K562 (cell line): ENCODE results near the gene WFIKKN2. TPM values are rescaled to one million over a fixed set of nuclear protein-coding genes. Genes with fewer than 3 reads are reported as not detected.

Experiments used
- ATF3 ChIP-seq, 2 experiments: fragments of 450-650 bp in 1 of 2; sonication (generic) in 1 of 2; formaldehyde crosslinking in 1 of 2; IDR thresholded peaks in 1 of 2; conservative IDR thresholded peaks in 1 of 2; 2 replicates each; pipeline versions ENCODE4 v1.6.1 to v1.8.1; 2016 to 2023; ENCODE audit warnings: mild to moderate bottlenecking in 2 of 2, moderate library complexity in 2 of 2, inconsistent platforms in 1 of 2, missing genetic modification reagents in 1 of 2
- BACH1 ChIP-seq: fragments of 200-800 bp; sonication (Bioruptor generic); IDR thresholded peaks from 2 replicates; pipeline ENCODE4 v1.6.1; 2016; ENCODE audit warnings: missing genetic modification characterization, missing compliant biosample characterization
- CTBP1 ChIP-seq: fragments of 450-650 bp; IDR thresholded peaks from 2 replicates; pipeline ENCODE4 v1.6.1; 2016; ENCODE audit warnings: borderline replicate concordance
- FOS ChIP-seq: IDR thresholded peaks from 3 replicates; pipeline ENCODE4 v1.6.1; 2011; ENCODE audit not compliant: insufficient read length; ENCODE audit errors: extremely low read depth
- GATAD2B ChIP-seq: fragments of 450-650 bp; IDR thresholded peaks from 2 replicates; pipeline ENCODE4 v1.6.1; 2017; ENCODE audit warnings: mild to moderate bottlenecking, borderline replicate concordance
- HDAC8 ChIP-seq: fragments of 450-650 bp; IDR thresholded peaks from 2 replicates; pipeline ENCODE4 v1.6.1; 2016; ENCODE audit warnings: mild to moderate bottlenecking, missing genetic modification characterization, moderate library complexity, missing compliant biosample characterization
- HMG20A ChIP-seq: fragments of 450-650 bp; formaldehyde crosslinking; conservative IDR thresholded peaks from 2 replicates; pipeline ENCODE4 v1.4.0; 2020; ENCODE audit warnings: mild to moderate bottlenecking, mixed read lengths
- ID3 ChIP-seq, 2 experiments: fragments of 250-450 bp in 1 of 2; fragments of 450-650 bp in 1 of 2; sonication (Bioruptor Pico) in 1 of 2; IDR thresholded peaks; 2 replicates each; pipeline versions ENCODE4 v1.6.1 to v1.8.0; 2016 to 2021; ENCODE audit warnings: mild to moderate bottlenecking in 2 of 2, moderate library complexity in 2 of 2, missing compliant biosample characterization in 1 of 2, missing genetic modification characterization in 1 of 2
- NR2C2 ChIP-seq, 2 experiments: fragments of 200-800 bp in 1 of 2; sonication (Bioruptor generic) in 1 of 2; sonication (generic) in 1 of 2; formaldehyde crosslinking in 1 of 2; IDR thresholded peaks; 2 replicates each; pipeline versions ENCODE4 v1.6.1 to v1.8.0; 2016 to 2022; ENCODE audit warnings: mild to moderate bottlenecking in 1 of 2, missing compliant biosample characterization in 1 of 2, missing genetic modification characterization in 1 of 2, missing genetic modification reagents in 1 of 2
- RBFOX2 ChIP-seq: fragments of 200-400 bp; formaldehyde crosslinking; IDR thresholded peaks from 2 replicates; pipeline ENCODE4 v1.6.1; 2017; ENCODE audit warnings: low read depth, mild to moderate bottlenecking, low read length, moderate library complexity
- TAF9B ChIP-seq: fragments of 450-650 bp; IDR thresholded peaks from 2 replicates; pipeline ENCODE4 v1.6.1; 2018; ENCODE audit warnings: mild to moderate bottlenecking; ENCODE audit not compliant: partially characterized antibody
- THAP7 ChIP-seq: fragments of 250-450 bp; sonication (Bioruptor Pico); IDR thresholded peaks from 2 replicates; pipeline ENCODE4 v1.5.0; 2021
- ZBTB49 ChIP-seq: sonication (generic); formaldehyde crosslinking; IDR thresholded peaks from 2 replicates; pipeline ENCODE4 v1.8.0; 2022; ENCODE audit warnings: missing genetic modification reagents, mild to moderate bottlenecking, borderline replicate concordance
- ZBTB7A ChIP-seq: IDR thresholded peaks from 2 replicates; pipeline ENCODE4 v1.6.1; 2011; ENCODE audit warnings: low read depth, mild to moderate bottlenecking, low read length, moderate library complexity, borderline replicate concordance; ENCODE audit not compliant: control insufficient read depth
- ZNF408 ChIP-seq: fragments of 250-450 bp; sonication (Bioruptor Pico); IDR thresholded peaks from 2 replicates; pipeline ENCODE4 v1.4.0; 2020; ENCODE audit warnings: low read depth, mild to moderate bottlenecking, moderate library complexity
- ZNF41 ChIP-seq: fragments of 250-450 bp; sonication (Bioruptor Pico); conservative IDR thresholded peaks from 2 replicates; pipeline ENCODE4 v1.4.0; 2020; ENCODE audit warnings: mild to moderate bottlenecking
- ZNF551 ChIP-seq: fragments of 250-450 bp; sonication (Bioruptor Pico); IDR thresholded peaks from 2 replicates; pipeline ENCODE4 v1.5.0; 2021; ENCODE audit warnings: mild to moderate bottlenecking, moderate library complexity
- ZNF561 ChIP-seq: fragments of 450-650 bp; formaldehyde crosslinking; conservative IDR thresholded peaks from 2 replicates; pipeline ENCODE4 v1.4.0; 2020; ENCODE audit warnings: mild to moderate bottlenecking, moderate library complexity
- ZNF584 ChIP-seq: fragments of 200-800 bp; sonication (Bioruptor generic); IDR thresholded peaks from 2 replicates; pipeline ENCODE4 v1.6.1; 2016; ENCODE audit warnings: low read depth, mild to moderate bottlenecking, missing genetic modification characterization, missing compliant biosample characterization
- ZNF695 ChIP-seq: fragments of 450-650 bp; formaldehyde crosslinking; IDR thresholded peaks from 2 replicates; pipeline ENCODE4 v1.4.0; 2020; ENCODE audit warnings: mild to moderate bottlenecking, moderate library complexity
- ZNF778 ChIP-seq: fragments of 450-650 bp; formaldehyde crosslinking; IDR thresholded peaks from 2 replicates; pipeline ENCODE4 v1.4.0; 2020; ENCODE audit warnings: mild to moderate bottlenecking, moderate library complexity
- polyA plus RNA-seq, 8 experiments: library from polyadenylated mRNA; depleted of rRNA in 4 of 8; stranded (reverse) in 5 of 8; unstranded in 3 of 8; fragments of >200 nt; fragmentation: Nextera tagmentation in 2 of 8; fragmentation: Illumina TruSeq in 1 of 8; extraction: Ambion mirVana in 2 of 8; extraction: Trizol in 1 of 8; gene quantifications; 2 replicates each; pipeline versions ENCODE4 v1.2.1 to v1.2.3, GENCODE V29; 2011 to 2014; ENCODE audit warnings: inconsistent platforms in 1 of 8, missing spikeins in 1 of 8
- total RNA-seq, 7 experiments: library from RNA; depleted of rRNA in 6 of 7; stranded (reverse); fragments of >200 nt in 6 of 7; fragmentation: Illumina TruSeq in 2 of 7; extraction: Trizol in 2 of 7; gene quantifications; 2 replicates each; pipeline versions ENCODE4 v1.2.1 to v1.2.3, GENCODE V29; 2011 to 2021; ENCODE audit warnings: low replicate concordance in 1 of 7

WFIKKN2 gene
- total and polyA plus RNA-seq, 9 of the 15 experiments (the other 6 are each of a cell fraction or from before 2014, with no cell fraction given) = 0.07 TPM; not detected in 8

DNA sequence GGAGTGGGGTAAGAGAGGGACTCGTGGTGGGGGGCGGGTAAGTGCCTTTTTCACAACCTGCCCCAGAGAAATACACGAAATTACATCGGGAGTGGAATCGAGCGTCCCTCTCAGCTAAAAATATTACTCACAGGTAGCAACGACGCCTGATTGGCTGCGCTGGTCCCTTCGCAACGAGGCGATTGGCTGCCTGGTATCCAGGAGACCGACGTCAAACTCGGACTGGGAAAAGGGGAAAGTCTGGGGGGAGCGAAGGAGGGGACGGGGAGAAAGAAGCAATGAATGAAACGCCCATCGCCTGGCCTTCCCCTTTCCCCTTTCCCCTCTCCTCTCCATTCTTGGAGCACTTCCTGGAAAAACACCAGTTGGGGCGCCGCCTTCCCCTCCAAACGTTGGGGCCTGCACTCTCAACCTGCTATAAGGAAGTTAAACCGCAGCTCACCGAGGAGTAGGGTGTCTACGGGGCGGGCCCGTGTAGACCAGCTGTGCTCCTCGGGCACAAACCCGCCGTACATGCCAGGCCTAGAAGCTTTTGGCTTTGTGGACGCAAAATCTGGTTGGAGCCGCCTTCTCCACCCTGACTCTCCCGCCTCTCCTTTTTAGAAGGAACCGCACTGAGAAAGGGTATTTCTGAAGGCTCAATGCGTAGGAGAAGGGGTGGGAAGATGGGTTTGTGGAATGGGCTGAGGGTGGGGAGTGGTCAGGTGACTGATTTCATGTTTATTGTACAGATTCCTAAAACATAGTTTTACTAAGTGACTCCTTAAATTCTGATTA is 32.2 kb downstream of the WFIKKN2 start (continued):
- TF ChIP-seq ZBTB49 (CRISPR knock-in tag) (no peak), ZNF584 (CRISPR knock-in tag) (no peak), ZNF408 (CRISPR knock-in tag) (no peak), NR2C2 (CRISPR knock-in tag; IDR thresholded peaks at IDR 0.05) (peak; percentile 72; the same call in 1 of the 2 replicates), NR2C2 (tag; IDR thresholded peaks at IDR 0.05) (peak; percentile 95), ZNF561 (no peak), THAP7 (no peak), BACH1 (no peak), ZNF695 (CRISPR knock-in tag) (no peak), CTBP1 (peak; percentile 67), HMG20A (CRISPR knock-in tag) (no peak), GATAD2B (no peak), ZNF778 (CRISPR knock-in tag) (no peak), FOS (peak; percentile 95), ZNF551 (CRISPR knock-in tag) (no peak), ATF3 (IDR thresholded peaks at IDR 0.05) (0 out of 2 replicates have a peak, but pooled peaks have one; percentile 4), ATF3 (CRISPR knock-in tag; conservative IDR thresholded peaks at IDR 0.05) (no peak), TAF9B (peak; percentile 33), ZBTB7A (no peak), RBFOX2 (no peak), ID3 (CRISPR knock-in tag; IDR thresholded peaks at IDR 0.05) (no peak), ID3 (tag; IDR thresholded peaks at IDR 0.05) (no peak), ZNF41 (CRISPR knock-in tag) (no peak), HDAC8 (tag) (no peak)
